ENCODE results near the gene ELMOD3.
"Not testable (repeated sequence)": the region's sequence is repeated elsewhere in the genome, so short reads cannot be mapped to it uniquely, and the experiment has no call there.

Gene ELMOD3

DNA sequence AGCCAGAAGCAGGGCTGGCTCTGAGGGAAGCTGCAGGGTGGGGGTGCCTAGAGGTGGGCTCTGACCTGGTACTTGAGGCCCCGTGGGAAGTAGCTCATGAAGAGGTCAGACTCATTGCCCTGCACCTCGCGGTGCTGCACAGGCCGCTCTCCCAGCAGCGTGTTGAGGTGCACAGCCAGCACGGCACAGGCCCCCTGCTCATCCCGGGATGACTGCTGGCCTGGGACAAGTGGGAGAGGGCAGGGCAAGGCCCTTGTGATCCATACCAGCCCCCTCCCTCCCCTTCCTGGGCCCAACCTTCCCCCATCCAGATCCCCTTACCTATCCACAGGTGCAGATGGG, 46.9 kb downstream of the ELMOD3 start:
- DNase-seq (ENCODE audit: low spot score), result no peak

DNA sequence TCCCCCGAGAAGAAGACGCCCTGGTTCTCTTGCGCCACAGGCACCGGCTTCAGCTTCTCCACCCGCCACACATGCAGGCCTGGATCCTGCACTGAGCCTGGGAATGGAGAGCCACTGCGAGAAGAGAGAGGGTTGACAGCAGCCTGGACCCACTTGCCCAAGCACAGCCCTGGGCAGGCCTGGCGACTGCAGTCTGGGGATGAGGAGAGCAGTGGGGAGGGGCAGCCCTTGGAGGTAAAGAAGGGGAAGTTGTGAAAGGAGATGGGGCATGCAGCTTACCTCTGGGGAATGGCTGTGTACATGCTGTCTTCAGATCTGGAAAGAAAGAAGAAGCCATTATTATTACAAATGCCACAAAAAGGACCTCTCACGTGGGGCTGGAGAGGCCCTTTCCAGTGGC, 47.3 kb downstream of the ELMOD3 start:
- no peak for DNase-seq (ENCODE audit: low spot score)

DNA sequence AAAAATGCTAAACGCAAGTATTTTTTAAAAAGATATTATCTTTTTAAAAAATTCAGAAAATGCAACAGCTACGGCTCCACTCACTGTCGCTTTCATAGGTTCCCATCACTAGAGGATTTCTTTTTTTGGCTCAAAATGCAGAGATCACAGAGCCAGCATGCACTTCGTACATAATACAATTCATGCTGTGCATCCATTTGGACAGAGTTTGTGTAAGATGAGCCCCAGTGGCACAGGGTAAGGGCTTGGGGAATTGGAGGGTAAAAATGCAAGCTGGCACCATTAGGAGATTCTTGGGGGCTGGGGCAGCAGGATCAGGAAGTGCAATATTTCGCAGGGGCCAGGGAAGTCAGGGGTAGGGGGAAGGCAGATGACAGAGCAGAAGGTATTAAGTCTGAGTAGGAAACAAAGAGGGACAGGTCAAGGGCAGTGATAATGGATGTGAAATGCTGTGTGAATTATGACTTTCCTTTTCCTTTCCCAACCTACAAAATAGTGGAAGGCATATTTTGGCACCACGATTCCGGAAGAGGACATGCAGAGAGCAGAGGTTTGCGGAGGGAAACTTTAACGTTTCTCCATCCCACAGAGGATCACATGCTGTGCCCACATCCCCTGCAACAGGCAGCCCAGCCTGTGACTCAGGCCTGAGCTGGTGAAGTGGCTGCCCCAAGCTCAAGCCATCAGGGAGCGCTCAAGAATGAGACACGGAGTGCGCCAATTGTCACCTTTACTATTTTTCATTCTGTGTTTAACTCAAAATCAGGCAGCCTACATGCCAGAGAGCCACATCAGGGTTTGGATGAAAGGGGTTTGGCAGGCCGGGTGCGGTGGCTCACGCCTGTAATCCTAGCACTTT, 50.9 kb downstream of the ELMOD3 start:
- peak; percentile 74 for DNase-seq (ENCODE audit: low spot score)

DNA sequence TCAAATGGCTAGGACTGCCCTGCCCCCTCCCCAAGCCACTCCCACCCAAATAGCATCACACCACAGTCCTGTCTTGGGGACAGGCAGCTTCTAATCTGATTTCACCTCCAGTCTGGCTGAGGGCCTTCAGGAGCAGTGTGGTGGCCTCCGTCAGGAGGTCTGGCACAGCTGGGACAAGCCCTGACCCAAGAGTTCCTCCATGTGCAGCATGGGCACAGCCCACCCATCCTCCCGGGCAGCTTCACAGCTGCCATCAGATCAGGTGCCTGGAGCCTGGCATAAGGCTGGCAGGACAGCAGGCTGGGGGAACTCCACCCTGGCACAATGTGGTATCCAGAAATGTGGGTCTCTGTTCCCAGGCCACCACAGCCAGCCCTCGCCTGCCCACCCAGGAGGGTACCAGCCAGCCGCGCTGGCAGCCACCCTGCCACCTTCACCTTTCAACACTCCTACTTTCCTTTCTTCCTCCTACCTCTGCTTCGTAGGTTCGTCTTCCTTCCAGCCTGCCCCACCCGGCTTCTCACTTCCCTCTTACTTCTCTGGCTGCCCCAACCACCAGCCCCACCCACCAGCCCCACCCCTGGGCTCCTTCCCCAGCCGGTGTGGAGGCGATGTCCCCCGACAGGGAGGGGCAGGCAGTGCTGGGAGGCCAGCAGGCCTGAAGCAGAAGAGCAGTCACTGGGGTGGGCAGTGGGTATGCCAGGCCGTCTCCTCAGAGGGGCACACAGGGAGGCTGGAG, 55.4 kb downstream of the ELMOD3 start, which contains the start of gene CAPG:
Gene CAPG (minus strand): TSS at position 522 of the 739 bp plus-strand sequence. CDS start 8,221 bp downstream, outside the sequence.
- DNase-seq (ENCODE audit: low spot score), result peak; percentile 48

DNA sequence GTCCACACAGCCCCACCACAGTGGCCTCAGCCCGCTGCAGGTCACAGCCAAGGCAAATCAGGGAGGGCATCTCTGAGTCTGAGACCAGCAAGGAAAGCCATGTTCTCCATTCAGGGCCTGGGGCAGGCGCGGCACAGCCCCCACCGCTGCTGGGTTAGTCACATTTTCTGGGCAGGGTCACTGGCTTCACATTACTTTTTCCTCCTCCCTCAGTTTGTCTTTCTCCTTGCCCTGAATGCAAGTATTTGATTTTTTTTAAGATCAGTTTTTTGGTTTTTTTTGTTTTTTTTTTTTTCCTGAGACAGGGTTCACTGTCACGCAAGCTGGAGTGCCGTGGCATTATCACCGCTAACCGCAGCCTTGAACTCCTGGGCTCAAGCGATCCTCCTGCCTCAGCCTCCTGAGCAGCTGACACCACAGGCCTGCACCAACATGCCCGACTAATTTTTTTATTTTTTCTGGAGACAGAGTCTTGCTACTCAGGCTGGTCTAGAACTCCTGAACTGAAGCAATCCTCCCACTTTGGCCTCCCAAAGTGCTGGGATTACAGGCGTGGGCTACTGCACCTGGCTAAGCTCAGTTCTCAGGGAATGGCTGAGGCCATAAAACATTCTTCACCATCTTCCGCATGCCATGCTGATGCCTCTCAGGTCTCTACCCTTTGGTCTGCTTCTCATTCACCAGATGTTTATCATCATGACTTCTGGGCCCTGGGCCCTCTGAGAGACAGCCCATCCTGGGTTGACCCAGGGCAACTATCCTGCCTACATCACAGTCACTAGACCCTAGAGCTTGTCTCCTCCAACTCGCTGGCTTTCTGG, 56.2 kb downstream of the ELMOD3 start:
- DNase-seq (ENCODE audit: low spot score), result no peak

DNA sequence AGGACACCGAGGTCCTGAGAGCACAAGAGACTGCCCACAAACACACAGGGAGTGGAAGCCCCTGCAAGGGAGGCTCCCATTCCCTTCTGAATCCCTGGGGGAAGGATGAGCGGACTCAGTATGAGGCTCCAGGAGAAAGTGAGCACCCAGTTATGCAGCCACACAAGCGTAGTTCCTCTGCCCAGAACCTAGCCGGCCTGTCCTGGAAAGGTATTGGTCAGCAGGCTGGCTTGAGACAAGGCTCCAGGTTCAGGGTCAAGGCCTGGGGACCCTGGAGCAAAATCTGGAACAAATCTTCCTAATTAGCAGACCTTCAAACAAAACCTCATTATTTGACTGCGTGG, 56.8 kb downstream of the ELMOD3 start:
- DNase-seq (ENCODE audit: low spot score), result no peak

DNA sequence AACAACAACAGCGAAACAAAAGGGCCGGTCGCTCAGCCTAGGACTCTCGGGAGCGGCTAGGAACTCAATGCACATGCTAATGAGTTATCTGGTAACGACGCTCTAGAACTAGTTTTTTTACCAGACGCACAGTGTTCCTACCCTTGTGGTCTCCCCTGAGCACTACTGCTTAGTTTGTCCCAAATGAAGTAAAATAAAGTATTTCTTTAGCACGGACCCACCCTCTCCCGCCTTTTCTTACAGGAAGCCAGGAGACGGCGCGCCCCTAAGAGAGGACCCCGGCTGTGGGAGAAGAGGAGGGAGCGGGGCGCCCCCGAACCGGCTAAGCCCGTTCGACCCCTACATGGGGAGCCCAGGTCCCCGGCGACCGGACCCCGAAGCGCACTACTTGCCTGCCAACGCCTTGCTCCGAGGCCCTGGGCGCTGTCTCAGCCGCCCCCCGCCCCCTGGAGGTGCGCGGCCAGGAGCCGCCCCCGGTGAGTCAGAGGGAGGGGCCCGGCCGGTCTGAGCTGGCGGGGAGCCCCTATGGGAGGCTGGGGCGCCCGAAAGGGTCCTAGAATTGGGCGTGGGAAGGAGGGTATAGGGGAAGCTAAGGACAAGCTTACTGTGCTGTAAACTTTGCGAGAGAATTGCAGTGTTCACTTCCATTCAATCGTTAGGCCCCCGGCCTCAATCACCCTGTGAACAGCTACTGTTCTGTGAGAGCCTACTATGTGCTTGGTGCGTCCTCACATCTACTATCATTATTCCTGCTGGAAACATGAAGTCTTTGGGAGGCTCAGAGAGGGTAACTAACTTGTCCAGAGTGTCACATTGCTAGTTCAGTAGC, 59.2 kb downstream of the ELMOD3 start:
- no peak for DNase-seq (ENCODE audit: low spot score)

DNA sequence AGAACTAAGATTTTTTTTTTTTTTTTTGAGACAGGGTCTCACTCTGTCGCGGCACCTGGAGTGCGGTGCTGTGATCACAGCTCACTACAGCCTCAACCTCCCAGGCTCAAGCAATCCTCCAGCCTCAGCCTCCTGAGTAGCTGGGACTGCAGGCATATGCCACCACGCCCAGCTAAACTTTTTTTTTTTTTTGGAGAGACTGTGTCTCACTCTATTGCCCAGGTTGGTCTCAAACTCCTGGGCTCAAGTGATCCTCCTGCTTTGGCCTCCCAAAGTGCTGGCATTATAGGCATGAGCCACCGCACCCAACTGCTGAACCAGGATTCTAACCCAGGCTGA, 59.8 kb downstream of the ELMOD3 start:
- not testable (repeated sequence) for DNase-seq (ENCODE audit: low spot score)

DNA sequence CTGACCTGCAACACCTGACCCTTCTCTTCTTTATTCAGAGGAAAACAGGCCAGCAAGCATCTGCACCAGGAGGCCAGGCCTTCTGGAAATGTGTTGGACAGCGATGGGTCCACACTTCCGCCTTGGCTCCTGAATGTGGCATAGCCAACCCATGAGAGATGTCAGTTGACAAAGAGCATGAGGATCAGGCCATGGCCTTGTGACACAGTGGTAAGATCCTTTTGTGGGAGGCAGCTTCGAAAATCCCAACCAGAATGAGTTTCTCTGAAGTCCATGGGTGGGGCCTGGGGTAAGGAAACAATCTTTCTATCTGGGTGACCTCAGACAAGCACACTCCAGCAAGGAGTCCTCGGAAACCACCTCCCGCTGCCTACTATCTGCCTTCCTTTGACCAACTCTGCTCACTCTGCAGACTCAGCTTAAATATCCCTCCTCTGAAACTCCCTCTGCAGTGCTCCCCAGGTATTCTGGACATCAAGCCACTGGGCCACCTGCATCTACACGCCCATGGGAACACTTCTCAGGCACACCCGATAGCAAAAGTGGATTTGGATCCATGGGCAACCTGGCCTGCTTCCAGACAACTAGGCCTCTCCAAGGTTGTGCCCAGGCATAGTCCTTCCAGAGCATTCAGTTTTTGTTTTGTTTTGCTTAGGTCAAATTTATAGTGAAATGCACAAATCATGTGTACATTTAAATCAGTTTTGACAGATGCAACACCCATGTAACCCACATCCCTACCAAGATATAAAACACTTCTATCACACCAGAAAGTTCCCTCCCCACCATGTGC, 60.4 kb downstream of the ELMOD3 start:
- DNase-seq (ENCODE audit: low spot score), result no peak

DNA sequence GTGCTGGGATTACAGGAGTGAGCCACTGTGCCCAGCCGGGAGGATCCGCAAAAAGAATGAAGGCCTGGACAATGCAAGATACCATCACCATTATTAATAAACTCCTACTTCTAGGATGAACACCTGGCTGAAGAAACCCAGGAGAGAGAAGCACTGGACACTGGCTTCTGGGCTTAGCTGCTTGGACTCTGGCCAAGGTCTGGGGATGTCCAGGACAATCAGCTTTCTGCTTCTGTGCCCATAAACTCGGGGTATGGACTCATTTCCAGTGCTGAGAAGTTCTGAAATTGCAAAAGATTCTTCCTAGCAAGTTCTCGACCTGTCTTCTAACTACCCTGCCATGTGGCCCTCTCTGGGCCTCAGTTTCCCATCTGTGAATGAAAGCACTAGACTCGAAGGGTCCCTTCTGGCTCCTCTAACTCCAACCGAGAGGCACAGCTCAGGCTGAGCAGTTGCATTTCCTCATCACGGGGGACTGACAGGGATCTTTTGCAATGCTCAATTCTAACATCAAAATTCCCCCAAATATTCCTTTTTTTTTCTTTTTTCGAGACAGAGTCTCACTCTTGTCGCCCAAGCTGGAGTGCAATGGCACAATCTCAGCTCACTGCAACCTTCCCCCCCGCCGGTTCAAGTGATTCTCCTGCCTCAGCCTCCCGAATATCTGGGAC, 61.5 kb downstream of the ELMOD3 start:
- DNase-seq (ENCODE audit: low spot score), result no peak

DNA sequence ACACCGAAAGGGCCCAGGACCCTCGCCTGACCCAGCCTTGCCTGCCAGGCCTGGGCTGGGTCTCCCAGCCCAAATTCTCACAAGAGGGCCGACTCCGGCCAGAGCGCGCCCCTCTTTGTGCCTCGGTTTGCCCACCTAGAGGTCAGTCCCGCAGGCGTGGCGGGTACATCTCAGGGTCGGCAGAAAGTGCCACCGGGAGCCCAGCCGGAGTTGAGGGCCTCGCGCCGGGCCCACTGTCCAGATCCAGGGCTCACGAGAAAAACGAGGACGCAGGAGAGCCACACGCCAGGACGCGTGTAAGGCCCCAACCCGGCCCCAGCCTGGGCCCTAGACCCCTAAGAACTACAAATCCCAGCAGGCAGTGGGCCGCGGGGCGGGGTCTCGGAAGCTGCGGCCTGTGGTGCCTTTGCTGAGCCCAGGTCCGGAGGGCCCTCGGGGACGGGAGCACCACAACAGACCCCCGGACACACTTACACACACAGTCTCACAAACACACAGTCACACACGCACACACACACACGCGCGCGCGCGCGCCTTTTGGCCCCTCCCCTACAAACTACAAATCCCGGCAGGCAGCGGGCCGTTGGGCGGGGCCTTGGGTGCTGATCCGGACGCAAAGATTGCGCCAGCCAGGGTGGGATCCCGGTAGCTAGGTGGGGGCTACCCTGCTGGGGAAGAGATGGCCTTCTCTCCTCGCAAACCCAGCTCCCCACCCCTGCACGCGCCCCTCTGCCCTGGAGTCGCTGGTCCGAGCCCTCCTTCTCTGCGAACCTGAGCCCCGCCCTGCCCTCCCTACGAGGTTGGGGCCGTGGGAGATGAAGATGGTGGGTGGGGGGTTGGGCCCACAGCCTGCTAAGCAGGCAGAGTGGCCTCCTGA, 63.8 kb downstream of the ELMOD3 start, which contains the start of gene SH2D6:
Gene SH2D6 (plus strand): TSS at position 583 of the 877 bp plus-strand sequence. CDS start 10,752 bp downstream, outside the sequence.
- DNase-seq (ENCODE audit: low spot score), result peak; percentile 83

DNA sequence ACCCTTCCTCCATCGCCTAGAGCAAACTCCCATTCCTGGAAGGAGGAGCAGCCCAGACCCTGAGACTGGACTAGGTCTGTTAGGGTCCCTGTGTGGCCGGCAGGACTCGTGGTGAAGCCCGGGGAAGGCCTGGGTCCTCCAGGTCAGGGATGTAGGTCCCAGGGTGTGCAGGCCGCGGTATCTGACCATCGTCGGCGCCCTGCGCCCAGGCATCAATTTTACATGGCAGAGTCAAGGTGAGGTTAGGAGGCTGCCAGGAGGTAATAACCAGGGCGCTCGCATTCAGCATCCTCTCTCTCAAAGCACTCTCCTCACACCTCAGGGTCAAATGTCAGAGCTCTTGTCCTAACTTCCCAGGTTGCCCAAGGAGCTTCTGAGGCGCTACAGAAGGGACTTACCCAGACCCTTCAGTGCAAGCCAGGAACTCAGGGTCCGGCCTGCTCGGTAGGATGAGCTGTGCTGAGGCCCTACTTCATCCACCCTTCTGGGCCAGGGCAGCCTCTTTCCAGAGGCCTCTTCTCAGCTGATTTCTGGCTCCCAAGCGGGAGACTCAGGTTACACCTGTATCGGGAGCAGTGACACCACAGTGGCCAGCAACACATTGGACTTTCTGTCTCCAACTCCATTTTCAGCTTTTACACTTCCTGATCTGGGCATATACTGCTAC, 64.6 kb downstream of the ELMOD3 start:
- DNase-seq (ENCODE audit: low spot score), result no peak

DNA sequence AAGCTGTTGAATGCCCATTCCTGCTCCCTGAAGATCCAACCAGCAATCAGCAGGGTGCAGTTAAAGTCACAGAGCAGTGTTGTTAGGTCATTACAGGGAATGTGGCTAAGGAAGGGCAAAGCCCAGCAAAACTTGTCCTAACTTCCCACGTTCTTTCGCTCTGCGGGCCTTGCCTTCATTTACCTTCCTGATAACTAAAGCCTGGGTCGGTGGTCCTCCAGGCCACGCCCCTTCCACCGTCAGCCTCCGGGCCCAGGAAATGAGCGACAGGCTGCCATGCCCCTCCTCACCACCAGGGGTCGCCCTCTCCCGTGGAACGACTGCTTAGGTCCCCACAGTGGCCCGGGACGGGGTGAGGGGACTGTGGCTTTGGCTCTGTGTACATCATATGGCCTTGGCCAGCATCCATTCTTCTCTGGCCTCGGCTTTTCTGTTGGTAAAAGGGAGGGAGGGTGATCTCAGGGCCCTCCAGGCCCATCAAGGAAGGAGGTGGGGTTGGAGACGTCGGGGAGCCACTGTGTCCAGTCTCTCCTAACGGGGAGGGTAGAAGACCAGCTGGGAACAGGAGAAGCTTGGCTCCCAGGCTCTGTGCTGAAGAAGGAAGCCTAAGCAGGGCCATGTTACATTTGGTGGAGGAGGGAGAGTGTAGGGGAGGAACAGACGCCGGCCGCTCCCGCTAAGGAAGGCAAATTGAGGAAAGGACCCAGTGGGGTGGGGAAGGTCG, 66.1 kb downstream of the ELMOD3 start:
- DNase-seq (ENCODE audit: low spot score), result peak; percentile 89

DNA sequence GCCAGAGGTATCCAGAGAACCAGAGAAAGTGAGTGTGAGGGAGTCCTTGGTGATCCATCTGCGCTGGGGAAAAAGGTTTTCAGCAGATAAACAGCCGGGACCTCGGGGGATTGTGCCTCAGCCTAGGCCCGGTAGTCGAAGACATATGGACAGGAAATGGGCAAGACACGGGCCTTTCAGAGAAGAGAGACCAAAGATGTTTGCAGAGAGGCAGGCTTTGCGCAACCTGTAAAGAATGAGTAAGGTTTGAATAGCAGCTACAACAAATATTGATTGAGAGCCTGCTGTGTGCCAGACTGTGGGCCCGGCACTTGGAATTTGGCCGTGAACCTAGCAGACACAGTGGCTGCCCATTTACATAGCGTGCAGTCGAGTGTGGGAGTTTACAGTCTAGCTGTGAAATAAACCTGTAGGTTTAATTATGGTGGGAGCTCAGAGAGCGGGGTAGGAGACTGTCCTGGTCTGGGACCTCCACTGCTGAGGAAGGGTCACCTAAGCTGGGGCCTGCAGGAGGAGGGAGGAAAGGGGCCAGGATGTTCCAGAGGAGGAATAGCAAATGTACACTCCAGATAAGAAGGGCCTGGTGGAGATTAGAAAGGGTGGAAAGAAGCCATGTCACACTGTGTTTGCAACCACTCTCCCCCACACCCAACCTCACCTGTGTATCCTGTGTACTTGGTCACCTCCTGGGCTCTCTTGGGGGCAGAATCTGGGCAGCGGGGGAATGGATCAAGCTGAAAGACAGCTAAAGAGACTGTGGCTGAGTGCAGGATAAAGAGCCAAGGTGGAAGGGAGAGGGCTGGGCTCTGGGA, 66.9 kb downstream of the ELMOD3 start:
- no peak for DNase-seq (ENCODE audit: low spot score)

DNA sequence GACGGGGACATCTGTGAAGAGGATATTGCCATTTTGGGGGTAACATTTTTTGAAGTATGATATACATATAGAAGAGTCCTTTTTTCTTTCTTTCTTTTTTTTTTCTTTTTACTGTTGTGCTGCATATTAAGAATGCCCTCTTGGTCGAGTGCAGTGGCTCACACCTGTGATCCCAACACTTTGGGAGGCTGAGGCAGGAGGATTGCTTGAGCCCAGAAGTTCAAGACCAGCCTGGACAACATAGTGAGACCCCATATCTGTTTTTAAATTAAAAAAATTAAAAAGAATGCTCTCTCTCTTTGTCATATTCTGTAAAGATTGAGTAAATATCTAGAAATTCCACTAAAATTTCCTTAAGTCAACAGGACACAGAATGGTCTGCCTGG, 67.5 kb downstream of the ELMOD3 start:
- no peak for DNase-seq (ENCODE audit: low spot score)

DNA sequence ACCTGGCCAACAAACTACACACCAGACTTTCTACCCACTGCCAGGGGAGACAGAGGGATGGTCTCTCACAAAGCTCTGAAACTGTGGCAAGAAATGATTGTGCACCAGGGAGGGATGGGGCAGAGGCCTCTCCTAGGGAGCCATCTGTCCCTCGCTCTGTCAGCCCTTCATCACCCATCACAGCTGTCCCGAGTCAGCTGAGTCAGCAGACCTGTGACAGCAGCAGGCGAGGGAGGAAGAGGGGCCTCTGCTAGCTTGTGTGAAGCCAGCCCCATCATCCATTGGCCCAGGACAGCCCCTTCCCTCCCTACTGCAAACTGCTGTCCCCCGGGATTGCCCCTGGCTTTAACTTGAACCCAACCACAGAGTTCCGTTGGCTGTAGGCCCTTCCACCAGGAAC, 69.0 kb downstream of the ELMOD3 start:
- no peak for DNase-seq (ENCODE audit: low spot score)

DNA sequence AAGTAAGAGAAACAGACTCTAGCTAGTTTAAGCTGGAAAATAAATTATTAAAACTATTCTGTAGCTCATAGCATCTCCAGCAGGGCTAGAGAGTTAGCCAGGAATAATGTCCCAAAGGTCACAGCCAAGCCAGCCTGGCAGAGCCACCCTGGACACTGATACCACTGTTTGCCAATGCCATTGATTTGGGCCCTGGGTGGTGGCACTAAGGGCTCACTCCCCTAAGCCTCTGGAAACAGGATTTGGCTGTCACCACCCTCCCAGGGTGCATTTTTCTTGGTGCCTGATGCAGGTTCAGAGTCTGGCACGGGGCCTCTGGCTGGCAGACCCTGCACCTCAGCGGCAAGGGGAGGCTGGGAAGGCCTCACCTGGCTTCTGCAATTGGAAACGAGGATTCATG, 71.0 kb downstream of the ELMOD3 start:
- no peak for DNase-seq (ENCODE audit: low spot score)
